HCT116 (cell line): ENCODE results near the gene TMEM132C. TPM values are rescaled to one million over a fixed set of nuclear protein-coding genes. Genes with fewer than 3 reads are reported as not detected.

Experiments
- ATAC-seq: fragments of 200-7000 bp; cut with Tn5 transposase; 2 replicates; pipeline ENCODE4 v1.9.1; 2020; ENCODE audit warnings: mild to moderate bottlenecking, moderate library complexity
- BruUV-seq: library from RNA; stranded (reverse); fragments of 400-500 nt; replicated peaks from 2 replicates; lab custom pipeline; 2021; lab: Mats Ljungman, UMichigan
- CTCF ChIA-PET: fragments of 300-600 bp; sonication (Branson Sonifier 250); formaldehyde crosslinking; loops from one replicate; lab custom pipeline; 2021; ENCODE audit warnings: antibody characterized with exemption; lab: Charles Lee
- POLR2A ChIA-PET: fragments of 300-600, 350-600 bp; sonication (Branson Sonifier 250); formaldehyde crosslinking; loops from one replicate; lab custom pipeline; 2021; ENCODE audit warnings: antibody characterized with exemption; lab: Charles Lee
- RAD21 ChIA-PET, 2 experiments: fragments of 300-600 bp; sonication (Branson Sonifier 250); formaldehyde crosslinking; loops; one replicate each; lab custom pipeline; 2023; ENCODE audit warnings: low total read pairs in 2 of 2; ENCODE audit not compliant: uncharacterized antibody in 2 of 2, unreplicated experiment in 2 of 2, low non-redundant PET in 1 of 2; lab: Charles Lee
- DNase-seq: peaks from one replicate; pipeline ENCODE4 v3.0.0-alpha.2; 2010; ENCODE audit warnings: low read depth, low spot score
- H2AFZ ChIP-seq: fragments of 200-600 bp; shearing (Covaris generic), sonication (generic); 2 replicates; pipeline ENCODE4 v1.6.1; 2017; ENCODE audit warnings: low read depth, mixed run types, mixed read lengths, antibody characterized with exemption, low read length; ENCODE audit not compliant: poor library complexity, severe bottlenecking
- H3K27ac ChIP-seq: 2 replicates; pipeline ENCODE4 v1.5.1; 2012; ENCODE audit warnings: low read depth, low read length
- H3K27me3 ChIP-seq: fragments of 200-600 bp; sonication (generic); 2 replicates; pipeline ENCODE4 v1.6.1; 2016; ENCODE audit warnings: mixed run types, low read length, mixed read lengths; ENCODE audit not compliant: insufficient read depth
- H3K36me3 ChIP-seq, 2 experiments: fragments of 200-500 bp in 1 of 2; fragments of 200-600 bp in 1 of 2; sonication (Bioruptor generic) in 1 of 2; sonication (generic) in 1 of 2; 2 replicates each; pipeline versions ENCODE4 v1.5.1 to v1.6.1; 2014 to 2016; ENCODE audit warnings: low read length in 2 of 2, inconsistent platforms in 1 of 2, mixed read lengths in 1 of 2, mixed run types in 1 of 2; ENCODE audit not compliant: insufficient read depth in 2 of 2, control insufficient read depth in 1 of 2
- H3K4me1 ChIP-seq, 2 experiments: fragments of 200-600 bp in 1 of 2; sonication (generic) in 1 of 2; 2 replicates each; pipeline versions ENCODE4 v1.5.1 to v1.6.1; 2012 to 2017; ENCODE audit warnings: low read length in 2 of 2, inconsistent platforms in 1 of 2, mild to moderate bottlenecking in 1 of 2, mixed read lengths in 1 of 2, mixed run types in 1 of 2, moderate library complexity in 1 of 2; ENCODE audit not compliant: insufficient read depth in 2 of 2, control insufficient read depth in 1 of 2
- H3K4me2 ChIP-seq: fragments of 200-600 bp; sonication (generic); 2 replicates; pipeline ENCODE4 v1.6.1; 2017; ENCODE audit warnings: mixed run types, low read length, mixed read lengths
- H3K4me3 ChIP-seq, 2 experiments: fragments of 200-600 bp in 1 of 2; sonication (generic) in 1 of 2; replicated peaks in 1 of 2; 2 replicates each; pipeline ENCODE4 v1.5.1; 2011 to 2016; ENCODE audit warnings: low read length in 2 of 2, control low read depth in 1 of 2, low read depth in 1 of 2, mild to moderate bottlenecking in 1 of 2, mixed read lengths in 1 of 2, mixed run types in 1 of 2
- H3K79me2 ChIP-seq: fragments of 200-600 bp; sonication (generic); 2 replicates; pipeline ENCODE4 v1.6.1; 2017; ENCODE audit warnings: mild to moderate bottlenecking, mixed run types, low read length, moderate library complexity, mixed read lengths; ENCODE audit not compliant: insufficient read depth
- H3K9ac ChIP-seq: fragments of 200-600 bp; sonication (generic); 2 replicates; pipeline ENCODE4 v1.6.1; 2016; ENCODE audit warnings: low read length, mixed read lengths
- H3K9me2 ChIP-seq: fragments of 200-600 bp; sonication (generic), shearing (Covaris generic); 2 replicates; pipeline ENCODE4 v1.6.1; 2017; ENCODE audit warnings: mixed run types, mild to moderate bottlenecking, moderate library complexity; ENCODE audit not compliant: insufficient read depth
- H3K9me3 ChIP-seq, 2 experiments: fragments of 200-500 bp in 1 of 2; fragments of 200-600 bp in 1 of 2; sonication (Bioruptor generic) in 1 of 2; sonication (generic) in 1 of 2; 2 replicates each; pipeline ENCODE4 v1.6.1; 2014 to 2017; ENCODE audit warnings: low read length in 2 of 2, mixed read lengths in 2 of 2, inconsistent platforms in 1 of 2, low read depth in 1 of 2, mild to moderate bottlenecking in 1 of 2, mixed run types in 1 of 2, moderate library complexity in 1 of 2; ENCODE audit not compliant: control insufficient read depth in 1 of 2, insufficient read depth in 1 of 2
- H4K20me1 ChIP-seq: fragments of 200-600 bp; sonication (generic), shearing (Covaris generic); 2 replicates; pipeline ENCODE4 v1.6.1; 2017; ENCODE audit warnings: mixed run types, mild to moderate bottlenecking, moderate library complexity; ENCODE audit not compliant: insufficient read depth
- ATF3 ChIP-seq: IDR thresholded peaks from 2 replicates; pipeline ENCODE4 v1.6.1; 2012
- CBX3 ChIP-seq: IDR thresholded peaks from 2 replicates; pipeline ENCODE4 v1.6.1; 2012; ENCODE audit warnings: low read depth
- CTCF ChIP-seq, 3 experiments: fragments of 200-600 bp in 1 of 3; sonication (generic) in 1 of 3; IDR thresholded peaks in 2 of 3; conservative IDR thresholded peaks in 1 of 3; 2 replicates each; pipeline ENCODE4 v1.5.1; 2012 to 2017; ENCODE audit warnings: low read depth in 2 of 3, low read length in 2 of 3, antibody characterized with exemption in 1 of 3, borderline replicate concordance in 1 of 3, control low read depth in 1 of 3, mild to moderate bottlenecking in 1 of 3, mixed read lengths in 1 of 3, mixed run types in 1 of 3, moderate library complexity in 1 of 3; ENCODE audit not compliant: insufficient read depth in 1 of 3
- EGR1 ChIP-seq: IDR thresholded peaks from 2 replicates; pipeline ENCODE4 v1.6.1; 2012; ENCODE audit warnings: low read depth
- POLR2A ChIP-seq: IDR thresholded peaks from 2 replicates; pipeline ENCODE4 v1.7.0; 2011; ENCODE audit warnings: borderline replicate concordance; ENCODE audit not compliant: insufficient read depth, insufficient read length; ENCODE audit errors: extremely low read depth
- POLR2AphosphoS5 ChIP-seq: IDR thresholded peaks from 2 replicates; pipeline ENCODE4 v1.6.1; 2011; ENCODE audit warnings: mild to moderate bottlenecking, low read depth, low read length, moderate library complexity
- RAD21 ChIP-seq: IDR thresholded peaks from 2 replicates; pipeline ENCODE4 v1.6.1; 2012; ENCODE audit warnings: low read depth, mild to moderate bottlenecking
- SP1 ChIP-seq: IDR thresholded peaks from 2 replicates; pipeline ENCODE4 v1.6.1; 2012; ENCODE audit warnings: low read depth
- SRF ChIP-seq: IDR thresholded peaks from 2 replicates; pipeline ENCODE4 v1.6.1; 2012; ENCODE audit warnings: low read depth
- TCF7L2 ChIP-seq: IDR thresholded peaks from 2 replicates; pipeline ENCODE4 v1.7.0; 2011; ENCODE audit warnings: borderline replicate concordance, inconsistent platforms; ENCODE audit not compliant: insufficient read depth, insufficient read length; ENCODE audit errors: extremely low read depth
- YY1 ChIP-seq: IDR thresholded peaks from 2 replicates; pipeline ENCODE4 v1.6.1; 2011; ENCODE audit warnings: low read length, low read depth, moderate library complexity, mild to moderate bottlenecking; ENCODE audit not compliant: insufficient replicate concordance; ENCODE audit errors: extremely low read depth
- intact Hi-C: fragments of 100-400 bp; cut with micrococcal nuclease; formaldehyde crosslinking; loops from 2 replicates; pipeline ENCODE4 v1.10.0; 2022
- total RNA-seq: library from RNA; stranded (reverse); gene quantifications from one replicate; pipeline ENCODE4 v1.2.1, GENCODE V29; 2021; ENCODE audit not compliant: unreplicated experiment

Gene TMEM132C
- total RNA-seq, 1 experiment from 2014 or later = not detected

DNA sequence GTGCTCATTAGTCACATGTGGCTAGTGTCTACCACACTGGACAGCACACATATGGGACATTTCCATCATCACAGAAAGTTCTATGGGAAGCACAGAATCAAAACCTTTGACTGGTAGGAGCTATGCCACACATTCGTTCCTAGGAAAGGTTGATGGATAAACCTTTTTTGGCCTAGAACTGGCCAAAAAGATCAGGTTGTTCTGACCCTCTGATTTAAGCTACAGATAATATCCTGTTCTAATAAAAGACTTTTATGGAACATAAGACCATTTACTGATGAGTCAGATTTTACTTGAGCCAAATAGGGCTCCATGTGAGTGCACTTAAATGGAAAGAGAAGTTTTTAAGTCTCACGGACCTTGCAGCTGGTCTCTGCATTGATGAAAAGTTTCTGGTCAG is 413.6 kb downstream of the TMEM132C start:
- Histone ChIP-seq H3K4me2 (no peak overlapping the region), H3K79me2 (no peaks in the 10 kb centered on the region), H3K4me1 (no peaks in the 10 kb centered on the region), H3K9me2 (no peaks in the 10 kb centered on the region), H4K20me1 (no peaks in the 10 kb centered on the region), H3K27me3 (no peaks in the 10 kb centered on the region), H3K9ac (no peak overlapping the region), H3K9me3 (peaks cover 0 to 13% of the 10 kb centered on the region in 2 experiments; a peak in 2 of 4 replicates), H3K27ac (no peak overlapping the region), H3K36me3 (no peaks in the 10 kb centered on the region), H3K4me3 (no peak overlapping the region), H2AFZ (no peak overlapping the region)
- TF ChIP-seq YY1 (no peak), ATF3 (no peak), SP1 (no peak), SRF (no peak), CBX3 (no peak), CTCF (IDR thresholded peaks at IDR 0.05 in 2 of 3, conservative IDR thresholded peaks at IDR 0.05 in 1 of 3; ENCODE audit: borderline replicate concordance in 1 of 3, insufficient read depth in 1 of 3, low read depth in 2 of 3, low read length in 2 of 3) (no peak), TCF7L2 (no peak), POLR2AphosphoS5 (no peak), EGR1 (no peak), RAD21 (no peak), POLR2A (no peak)
- no TSS peak for BruUV-seq
- ATAC-seq = no peak
- ChIA-PET POLR2A (no interaction called here), RAD21 (no interaction called here), CTCF (no interaction called here)
- no peak for DNase-seq
- intact Hi-C loops = no loop called here
